ENCODE results near the gene CEP97. TPM values are rescaled to one million over a fixed set of nuclear protein-coding genes. Genes with fewer than 3 reads are reported as not detected.
A peak's percentile ranks its signal among the peaks of the same experiment; 100 is the strongest.
"Not testable (repeated sequence)": the region's sequence is repeated elsewhere in the genome, so short reads cannot be mapped to it uniquely, and the experiment has no call there.

Gene CEP97
- total RNA-seq, 2 donors from 2014 or later = 7.2 to 9.9 TPM

GRCh38 chr3:101745934-101746333 lies 21.5 kb downstream of the CEP97 start:
- DNase-seq (ENCODE audit: low spot score); intact Hi-C loops (cut with DNase I): not testable (repeated sequence)

- DNase-seq (ENCODE audit: low spot score); intact Hi-C loops (cut with DNase I): not testable (repeated sequence)
Measured at GRCh38 chr3:101753386-101754113, 29.1 kb downstream of the CEP97 start.

GRCh38 chr3:101758224-101758623 lies 33.8 kb downstream of the CEP97 start:
- no peak for DNase-seq (ENCODE audit: low spot score)
- intact Hi-C loops (cut with DNase I) = no loop called here

DNA sequence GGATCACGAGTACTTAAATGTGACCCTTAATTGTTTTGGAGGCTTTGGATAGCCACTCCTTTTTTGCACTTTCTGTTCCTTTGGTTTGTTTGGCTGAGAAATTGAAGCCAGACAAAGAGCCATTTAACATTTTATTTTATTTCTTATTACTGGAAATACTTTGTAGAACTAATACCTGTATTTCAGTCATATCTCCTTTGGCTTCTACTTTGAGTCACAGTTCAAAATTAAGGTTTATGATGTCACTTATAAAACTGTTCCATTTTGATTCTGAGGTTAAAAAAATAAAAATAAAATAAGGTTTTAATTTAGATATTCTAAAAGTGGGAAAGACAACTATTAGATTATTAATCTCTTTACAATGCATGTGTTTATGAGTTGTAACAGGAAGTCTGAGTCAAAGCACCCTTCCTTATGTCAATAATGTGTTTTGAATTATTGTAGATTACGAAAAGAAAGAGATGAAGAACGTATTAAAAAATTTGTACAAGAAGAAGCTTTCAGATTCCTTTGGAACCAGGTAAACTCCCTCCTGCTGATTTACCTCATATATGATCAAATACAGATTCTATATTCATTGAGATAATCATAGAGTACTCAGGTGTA lies 37.7 kb downstream of the CEP97 start:
- no peak for DNase-seq (ENCODE audit: low spot score)
- intact Hi-C loops (cut with DNase I) = no loop called here

DNA sequence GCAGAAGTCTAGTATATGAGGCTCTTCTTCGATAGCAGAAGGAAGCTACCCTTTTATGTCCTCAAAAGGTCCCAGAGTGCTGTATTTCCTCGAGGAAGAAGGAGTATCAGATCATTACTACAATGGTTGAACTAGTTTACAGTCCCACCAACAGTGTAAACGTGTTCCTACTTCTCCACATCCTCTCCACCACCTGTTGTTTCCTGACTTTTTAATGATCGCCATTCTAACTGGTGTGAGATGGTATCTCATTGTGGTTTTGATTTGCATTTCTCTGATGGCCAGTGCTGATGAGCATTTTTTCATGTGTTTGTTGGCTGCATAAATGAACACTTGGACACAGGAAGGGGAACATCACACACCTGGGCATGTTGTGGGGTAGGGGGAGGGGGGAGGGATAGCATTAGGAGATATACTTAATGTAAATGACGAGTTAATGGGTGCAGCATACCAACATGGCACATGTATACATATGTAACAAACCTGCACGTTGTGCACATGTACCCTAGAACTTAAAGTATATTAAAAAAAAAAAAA lies 53.4 kb downstream of the CEP97 start:
- DNase-seq (ENCODE audit: low spot score); intact Hi-C loops (cut with DNase I): not testable (repeated sequence)

DNA sequence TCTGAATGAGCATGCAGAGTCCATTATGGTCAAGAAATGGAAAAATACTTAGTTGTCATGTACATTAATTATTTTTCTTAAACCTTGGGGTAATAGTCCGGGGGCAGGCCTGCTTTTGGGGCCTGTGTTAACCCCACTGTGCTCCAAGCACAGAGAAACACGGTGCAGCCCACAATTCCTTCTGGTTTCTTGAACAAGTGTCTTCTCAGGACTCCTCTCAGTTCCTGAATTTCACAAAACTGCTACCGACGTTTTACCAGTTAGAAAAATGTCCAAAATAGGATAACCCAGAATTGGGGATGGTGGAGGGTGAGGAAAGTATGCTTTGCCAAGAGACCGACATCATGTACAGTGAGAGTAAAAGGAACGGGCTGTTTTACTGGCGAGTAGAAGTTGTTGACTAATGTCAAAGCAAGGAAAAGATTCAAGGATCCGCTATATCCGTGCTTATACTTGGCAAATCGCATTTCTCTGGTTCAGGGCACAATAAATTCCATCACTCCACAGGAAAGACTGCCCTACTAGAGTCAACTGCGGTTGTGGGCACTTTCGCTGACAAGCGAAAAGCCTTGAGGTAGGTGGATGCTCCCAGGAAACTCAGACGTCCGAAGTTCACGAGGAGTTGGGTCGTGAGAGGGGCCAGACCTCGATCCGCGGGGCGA lies 54.1 kb downstream of the CEP97 start:
- intact Hi-C loops (cut with DNase I) = no loop called here
- DNase-seq (ENCODE audit: low spot score) = no peak

DNA sequence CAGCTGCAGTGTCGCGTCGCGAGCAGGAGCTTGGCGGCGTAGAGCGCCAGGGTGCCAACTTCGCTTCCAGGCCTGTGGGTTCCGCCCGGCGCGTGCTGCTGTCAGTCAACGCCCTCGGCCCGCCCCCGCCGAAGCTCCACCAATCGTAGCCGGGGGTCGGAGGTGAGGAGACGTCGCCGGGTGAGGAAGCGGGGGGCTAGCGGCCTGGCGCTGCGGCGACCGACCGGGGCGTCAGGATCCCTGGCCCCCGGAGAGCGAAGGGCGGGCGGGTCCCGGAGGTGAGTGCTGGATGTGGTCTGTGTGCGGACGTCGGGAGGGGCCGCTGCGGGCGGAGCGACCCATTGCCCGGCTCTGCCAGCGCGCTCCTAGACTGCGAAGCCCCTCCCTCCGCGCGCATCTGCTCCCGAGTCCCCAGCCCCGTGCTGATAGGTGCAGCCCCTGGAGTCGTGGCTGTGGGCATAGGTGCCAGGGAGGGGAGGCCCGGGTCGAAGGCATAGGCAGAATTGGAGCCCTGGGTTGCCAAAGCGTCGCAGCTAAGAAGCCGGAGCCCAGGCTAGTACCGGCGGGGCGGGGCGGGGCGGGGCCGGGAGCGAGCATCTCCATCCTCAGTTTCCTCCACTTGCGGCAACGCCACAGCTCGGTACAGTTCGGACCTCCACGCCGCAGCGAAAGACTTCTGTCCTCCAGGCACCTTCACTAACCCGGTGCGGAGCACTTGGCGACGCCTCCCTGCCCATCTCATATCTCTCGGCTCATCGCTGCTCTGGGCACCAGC lies 54.8 kb downstream of the CEP97 start, which contains the start of gene NXPE3:
NXPE3 (plus strand) TSS at position 165 of the 775 bp plus-strand sequence. CDS start 6,386 bp downstream, outside the sequence.
- peak; percentile 97 for DNase-seq (ENCODE audit: low spot score)
- intact Hi-C loops (cut with DNase I) = no loop called here

- intact Hi-C loops (cut with DNase I) = no loop called here
- no peak for DNase-seq (ENCODE audit: low spot score)
Measured at GRCh38 chr3:101779822-101780381, 55.5 kb downstream of the CEP97 start.

- intact Hi-C loops (cut with DNase I) = no loop called here
- no peak for DNase-seq (ENCODE audit: low spot score)
Measured at GRCh38 chr3:101780661-101781060, 56.2 kb downstream of the CEP97 start.

DNA sequence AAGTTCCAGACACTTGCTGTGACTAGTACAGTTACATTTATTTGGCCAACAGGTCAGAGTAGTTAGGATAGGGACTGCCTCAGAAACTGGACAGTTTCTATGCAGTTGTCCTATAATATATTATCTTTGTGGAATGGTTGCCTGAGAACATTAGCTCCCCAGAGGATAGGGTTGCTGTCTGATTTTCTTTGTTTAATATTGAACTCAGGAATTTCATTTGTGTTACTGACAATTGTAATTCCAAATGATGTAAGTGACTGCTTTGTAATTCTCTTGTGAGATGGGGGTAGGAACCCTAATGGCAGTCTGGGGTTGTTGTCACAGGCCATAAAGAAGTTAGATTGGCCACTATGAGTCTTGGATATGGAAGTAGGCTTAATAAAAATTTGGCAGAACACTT lies 56.8 kb downstream of the CEP97 start:
- no peak for DNase-seq (ENCODE audit: low spot score)
- intact Hi-C loops (cut with DNase I) = no loop called here

DNA sequence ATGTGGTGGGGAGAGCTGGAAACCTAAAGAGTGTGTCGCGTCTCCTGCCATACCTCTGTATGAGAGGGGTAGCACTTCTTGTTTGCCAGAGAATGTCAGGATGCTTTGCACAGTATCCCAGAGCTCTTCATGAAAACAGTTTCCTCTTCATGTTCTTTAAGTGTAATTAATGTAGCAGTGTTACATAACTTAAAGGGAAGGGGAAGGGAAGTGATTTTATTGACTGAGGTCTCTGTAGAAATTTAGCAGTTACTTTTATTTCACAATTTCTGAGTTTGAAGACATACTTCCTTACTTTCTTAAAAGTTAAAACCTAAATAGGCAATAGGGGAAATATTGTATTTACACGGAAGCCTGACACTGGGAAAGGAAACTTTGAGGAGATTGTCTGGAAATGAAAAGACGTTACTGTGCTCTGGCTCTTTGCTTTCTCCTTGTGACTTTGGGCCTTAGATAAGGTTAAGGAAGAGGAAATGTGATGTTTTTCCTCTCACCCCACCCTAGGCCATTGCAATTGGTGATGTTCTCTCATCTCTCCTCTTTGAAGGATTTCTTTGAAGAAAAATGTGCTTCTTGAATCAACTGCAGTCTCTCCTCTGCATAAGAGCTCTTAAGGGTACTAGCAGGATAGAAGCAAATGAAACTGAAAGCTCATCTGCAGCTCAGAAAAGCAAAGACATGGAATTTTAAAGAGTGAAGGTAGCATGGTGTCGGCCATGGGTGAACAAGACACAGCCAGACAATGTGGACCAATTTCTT lies 60.6 kb downstream of the CEP97 start:
- no peak for DNase-seq (ENCODE audit: low spot score)
- intact Hi-C loops (cut with DNase I) = no loop called here

GRCh38 chr3:101791778-101792177 lies 67.4 kb downstream of the CEP97 start:
- intact Hi-C loops (cut with DNase I) = no loop called here
- no peak for DNase-seq (ENCODE audit: low spot score)

DNA sequence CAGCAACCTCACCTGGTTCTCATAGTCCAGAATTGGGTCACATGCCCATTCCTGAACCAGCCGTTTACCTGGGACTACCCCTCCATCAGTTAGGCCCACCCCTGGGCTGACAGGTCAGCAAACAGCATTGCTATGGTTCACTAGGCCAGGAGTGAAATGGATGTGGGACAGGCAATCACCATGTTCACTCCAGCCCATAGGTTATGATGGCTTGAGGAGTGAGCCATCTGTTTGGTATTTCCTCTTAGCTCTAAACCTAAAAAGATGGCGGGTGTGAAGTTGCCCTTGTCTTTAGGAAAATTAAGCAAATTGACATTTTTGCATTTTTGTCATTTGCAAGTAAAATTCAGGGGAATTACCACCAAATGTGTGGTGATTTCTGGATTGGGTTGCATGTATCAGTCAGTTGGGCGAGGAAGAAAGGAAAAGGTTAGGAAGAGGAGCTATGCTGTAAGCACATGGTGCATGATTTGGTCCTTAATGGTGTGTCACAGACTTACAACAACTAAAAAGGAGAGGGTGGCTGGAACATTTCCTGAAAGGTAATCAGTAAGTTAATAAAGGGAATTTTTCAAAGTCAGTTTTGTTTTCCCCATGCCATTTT lies 71.8 kb downstream of the CEP97 start:
- intact Hi-C loops (cut with DNase I) = no loop called here
- no peak for DNase-seq (ENCODE audit: low spot score)

DNA sequence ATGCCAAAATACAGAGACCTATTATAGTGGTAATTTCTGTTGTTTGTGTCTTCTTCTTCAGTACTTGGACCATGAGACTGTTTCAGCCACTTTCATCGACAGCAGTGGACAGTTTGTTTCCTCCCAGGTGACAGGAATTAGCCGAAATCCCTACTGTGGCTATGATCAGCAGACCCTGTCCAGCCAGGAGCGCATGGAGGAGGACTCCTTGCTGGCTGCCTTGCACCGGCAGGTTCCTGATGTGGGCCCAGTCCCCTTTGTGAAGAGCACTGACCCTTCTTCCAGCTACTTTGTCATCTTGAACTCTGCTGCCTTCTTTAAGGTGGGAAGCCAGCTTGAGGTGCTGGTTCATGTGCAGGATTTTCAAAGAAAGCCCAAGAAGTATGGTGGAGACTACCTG lies 76.8 kb downstream of the CEP97 start:
- intact Hi-C loops (cut with DNase I) = no loop called here
- DNase-seq (ENCODE audit: low spot score) = no peak

- intact Hi-C loops (cut with DNase I) = no loop called here
- DNase-seq (ENCODE audit: low spot score) = no peak
Measured at GRCh38 chr3:101802179-101802578, 77.8 kb downstream of the CEP97 start.

- DNase-seq (ENCODE audit: low spot score) = no peak
- intact Hi-C loops (cut with DNase I) = no loop called here
Measured at GRCh38 chr3:101803173-101803782, 78.9 kb downstream of the CEP97 start.

DNA sequence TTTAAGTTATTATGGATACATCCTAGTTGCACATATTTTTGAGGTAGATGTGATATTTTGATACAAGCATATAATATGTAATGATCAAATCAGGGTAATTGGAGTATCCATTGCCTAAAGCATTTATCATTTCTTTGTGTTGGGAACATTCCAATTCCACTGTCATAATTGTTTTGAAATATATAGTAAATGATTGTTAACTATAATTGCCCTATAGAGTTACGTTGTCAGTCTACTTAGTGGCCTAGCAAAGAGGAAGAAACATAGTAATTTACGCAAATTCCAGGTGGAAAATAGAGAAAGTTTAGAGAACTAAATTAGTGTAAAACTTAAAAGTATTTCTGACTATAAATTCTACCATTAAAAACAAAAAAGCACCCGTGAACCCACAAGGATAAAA lies 79.5 kb downstream of the CEP97 start:
- intact Hi-C loops (cut with DNase I) = no loop called here
- no peak for DNase-seq (ENCODE audit: low spot score)

GRCh38 chr3:101806491-101806890 lies 82.1 kb downstream of the CEP97 start:
- intact Hi-C loops (cut with DNase I) = loop anchor here in 1 of 2 donors (5.0 kb wide), 1 partner anchor 726 kb away; no protein-coding TSS in a partner anchor
- no peak for DNase-seq (ENCODE audit: low spot score)

Data from posterior vena cava (tissue), 2 donors.